ENCODE measurements around the gene ST8SIA5. TPM values are rescaled to one million over a fixed set of nuclear protein-coding genes. Genes with fewer than 3 reads are reported as not detected.

The ST8SIA5 gene
- total and polyA plus RNA-seq, 2 of the 4 experiments (the other 2 are of a cell fraction): 0.03 TPM; not detected in 1

DNA sequence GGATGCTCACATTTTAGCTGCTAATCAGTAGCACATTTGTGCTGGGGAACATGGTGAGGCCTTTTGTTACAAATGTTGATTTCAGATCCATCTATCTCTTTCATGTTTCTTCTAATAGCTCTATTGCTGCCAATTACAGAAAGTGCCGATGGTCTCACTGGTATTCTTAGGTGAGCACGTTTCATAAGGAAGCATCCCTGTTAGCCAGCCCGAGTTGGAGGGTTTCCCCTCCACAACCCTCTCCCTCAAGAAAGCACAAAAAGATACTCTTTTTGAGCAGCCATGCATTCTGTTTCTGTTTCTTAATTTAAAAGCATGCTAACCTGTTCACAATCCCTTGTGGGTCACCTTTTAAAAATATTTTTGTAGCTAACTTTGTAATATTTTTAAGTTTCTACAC lies 30.8 kb upstream of the ST8SIA5 start:
- no peaks in the 10 kb centered on the region for H3K27me3 ChIP-seq (ENCODE audit: control insufficient read depth, insufficient read depth, low read length)
- no peak overlapping the region for H3K18ac ChIP-seq (ENCODE audit: low read depth, low read length)
- no peak for DNase-seq
- no peak overlapping the region for H2BK5ac ChIP-seq (ENCODE audit: low read depth, low read length, poor library complexity, severe bottlenecking)
- H3K36me3 ChIP-seq (ENCODE audit: control insufficient read depth, insufficient read depth, low read length): no peaks in the 10 kb centered on the region
- no peaks in the 10 kb centered on the region for H4K20me1 ChIP-seq (ENCODE audit: insufficient read depth, low read length)
- ChIA-PET POLR2A (ENCODE audit: unreplicated experiment) (no interaction called here), CTCF (interaction anchor here (1.0 kb wide), 1 partner anchor 42 kb away, joined by 3 read pairs; no protein-coding TSS in a partner anchor)
- in situ Hi-C loops (cut with MboI; ENCODE audit: low sequenced_read_pairs): no loop called here
- H4K5ac ChIP-seq (ENCODE audit: low read depth, low read length): no peak overlapping the region
- intact Hi-C loops (cut with micrococcal nuclease): no loop called here
- H3K9me3 ChIP-seq (ENCODE audit: control insufficient read depth, insufficient read depth, low read length): peaks cover 2% of the 10 kb centered on the region; the same call in 1 of the 2 replicates
- H3K27ac ChIP-seq (ENCODE audit: insufficient read depth, low read length): no peak overlapping the region
- H3K9ac ChIP-seq (ENCODE audit: low read depth, low read length): no peak overlapping the region
- no peak overlapping the region for H2AK5ac ChIP-seq (ENCODE audit: low read depth, low read length)
- no peak overlapping the region for H3K56ac ChIP-seq (ENCODE audit: extremely low read depth, insufficient read depth, low read length)
- no CpG with 5 or more reads among the region's 3 CpGs for WGBS, 2 experiments (ENCODE audit: extremely low coverage in 2 of 2, insufficient read length in 1 of 2)
- no peaks in the 10 kb centered on the region for H3K4me1 ChIP-seq (ENCODE audit: control insufficient read depth, insufficient read depth, low read length)
- no peaks in the 10 kb centered on the region for H3K79me1 ChIP-seq (ENCODE audit: low read depth in 1 of 2, low read length in 2 of 2)
- H3K4me3 ChIP-seq (ENCODE audit: insufficient read depth, low read depth, low read length): no peak overlapping the region
- no peak overlapping the region for H2AK9ac ChIP-seq (replicated peaks; ENCODE audit: low read depth, low read length, poor library complexity)
- no peak overlapping the region for H3K23ac ChIP-seq (ENCODE audit: low read depth, low read length)
- no peak overlapping the region for H2BK20ac ChIP-seq (ENCODE audit: low read depth, low read length)
- H4K91ac ChIP-seq (ENCODE audit: insufficient read depth, low read depth, low read length): no peak overlapping the region
- H3K4me2 ChIP-seq (ENCODE audit: low read depth, low read length): no peak overlapping the region
- H2AFZ ChIP-seq (replicated peaks; ENCODE audit: low read length, poor library complexity): no peak overlapping the region
- H2BK120ac ChIP-seq (ENCODE audit: low read depth, low read length): no peak overlapping the region
- no peaks in the 10 kb centered on the region for H3K9me1 ChIP-seq (ENCODE audit: insufficient read depth, low read length)
- no peak overlapping the region for H3K4ac ChIP-seq (ENCODE audit: low read depth, low read length)
- no peak for ATAC-seq (ENCODE audit: low read depth)
- BruUV-seq (replicated peaks): no TSS peak
- no peak overlapping the region for H2BK15ac ChIP-seq (ENCODE audit: low read depth, low read length)
- TF ChIP-seq CEBPB (IDR thresholded peaks at IDR 0.05; ENCODE audit: low read depth, low read length) (no peak), RAD21 (IDR thresholded peaks at IDR 0.05; ENCODE audit: low read length) (no peak), MXI1 (IDR thresholded peaks at IDR 0.05; ENCODE audit: borderline replicate concordance, low read depth, low read length) (no peak), BHLHE40 (IDR thresholded peaks at IDR 0.05; ENCODE audit: low read depth, low read length) (no peak), MAZ (IDR thresholded peaks at IDR 0.05; ENCODE audit: borderline replicate concordance, low read depth, low read length) (no peak), RCOR1 (IDR thresholded peaks at IDR 0.05; ENCODE audit: insufficient replicate concordance, low read length) (no peak), POLR2A (IDR thresholded peaks at IDR 0.05; ENCODE audit: low read depth, low read length) (no peak), RFX5 (IDR thresholded peaks at IDR 0.05; ENCODE audit: low read depth, low read length) (no peak), FOS (IDR thresholded peaks at IDR 0.05; ENCODE audit: low read depth, low read length) (no peak), SMC3 (IDR thresholded peaks at IDR 0.05; ENCODE audit: low read depth, low read length) (no peak), MAFK (IDR thresholded peaks at IDR 0.05; ENCODE audit: low read depth, low read length) (no peak), NFE2L2 (IDR thresholded peaks at IDR 0.05; ENCODE audit: low read depth, low read length) (no peak), CHD1 (IDR thresholded peaks at IDR 0.05; ENCODE audit: low read depth, low read length) (no peak)
- TF ChIP-seq, protein P1, sequence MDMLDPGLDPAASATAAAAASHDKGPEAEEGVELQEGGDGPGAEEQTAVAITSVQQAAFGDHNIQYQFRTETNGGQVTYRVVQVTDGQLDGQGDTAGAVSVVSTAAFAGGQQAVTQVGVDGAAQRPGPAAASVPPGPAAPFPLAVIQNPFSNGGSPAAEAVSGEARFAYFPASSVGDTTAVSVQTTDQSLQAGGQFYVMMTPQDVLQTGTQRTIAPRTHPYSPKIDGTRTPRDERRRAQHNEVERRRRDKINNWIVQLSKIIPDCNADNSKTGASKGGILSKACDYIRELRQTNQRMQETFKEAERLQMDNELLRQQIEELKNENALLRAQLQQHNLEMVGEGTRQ (IDR thresholded peaks at IDR 0.05; ENCODE audit: low read depth, low read length): no peak
- TF ChIP-seq, protein P2, sequence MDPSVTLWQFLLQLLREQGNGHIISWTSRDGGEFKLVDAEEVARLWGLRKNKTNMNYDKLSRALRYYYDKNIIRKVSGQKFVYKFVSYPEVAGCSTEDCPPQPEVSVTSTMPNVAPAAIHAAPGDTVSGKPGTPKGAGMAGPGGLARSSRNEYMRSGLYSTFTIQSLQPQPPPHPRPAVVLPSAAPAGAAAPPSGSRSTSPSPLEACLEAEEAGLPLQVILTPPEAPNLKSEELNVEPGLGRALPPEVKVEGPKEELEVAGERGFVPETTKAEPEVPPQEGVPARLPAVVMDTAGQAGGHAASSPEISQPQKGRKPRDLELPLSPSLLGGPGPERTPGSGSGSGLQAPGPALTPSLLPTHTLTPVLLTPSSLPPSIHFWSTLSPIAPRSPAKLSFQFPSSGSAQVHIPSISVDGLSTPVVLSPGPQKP (IDR thresholded peaks at IDR 0.05; ENCODE audit: borderline replicate concordance, low read depth, low read length): no peak
- TF ChIP-seq, protein P3, sequence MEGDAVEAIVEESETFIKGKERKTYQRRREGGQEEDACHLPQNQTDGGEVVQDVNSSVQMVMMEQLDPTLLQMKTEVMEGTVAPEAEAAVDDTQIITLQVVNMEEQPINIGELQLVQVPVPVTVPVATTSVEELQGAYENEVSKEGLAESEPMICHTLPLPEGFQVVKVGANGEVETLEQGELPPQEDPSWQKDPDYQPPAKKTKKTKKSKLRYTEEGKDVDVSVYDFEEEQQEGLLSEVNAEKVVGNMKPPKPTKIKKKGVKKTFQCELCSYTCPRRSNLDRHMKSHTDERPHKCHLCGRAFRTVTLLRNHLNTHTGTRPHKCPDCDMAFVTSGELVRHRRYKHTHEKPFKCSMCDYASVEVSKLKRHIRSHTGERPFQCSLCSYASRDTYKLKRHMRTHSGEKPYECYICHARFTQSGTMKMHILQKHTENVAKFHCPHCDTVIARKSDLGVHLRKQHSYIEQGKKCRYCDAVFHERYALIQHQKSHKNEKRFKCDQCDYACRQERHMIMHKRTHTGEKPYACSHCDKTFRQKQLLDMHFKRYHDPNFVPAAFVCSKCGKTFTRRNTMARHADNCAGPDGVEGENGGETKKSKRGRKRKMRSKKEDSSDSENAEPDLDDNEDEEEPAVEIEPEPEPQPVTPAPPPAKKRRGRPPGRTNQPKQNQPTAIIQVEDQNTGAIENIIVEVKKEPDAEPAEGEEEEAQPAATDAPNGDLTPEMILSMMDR (conservative IDR thresholded peaks at IDR 0.05; ENCODE audit: low read depth, low read length): no peak
- H3K14ac ChIP-seq (replicated peaks; ENCODE audit: low read depth, low read length): no peak overlapping the region
- dilution Hi-C loops (cut with HindIII; ENCODE audit: low sequenced_read_pairs, unreplicated experiment): no loop called here
- no peak overlapping the region for H4K8ac ChIP-seq (ENCODE audit: low read depth in 2 of 2, low read length in 2 of 2)
